OCI-LY1 (cell line): ENCODE data around the gene MAP3K21.

Experiments
- H2AFZ ChIP-seq: fragments of 200-600 bp; sonication (generic), shearing (Covaris generic); 2 replicates; pipeline ENCODE4 v1.6.0; 2014; ENCODE audit warnings: antibody characterized with exemption, mild to moderate bottlenecking, low read length
- H3F3A ChIP-seq: fragments of 200-600 bp; sonication (generic), shearing (Covaris generic); 2 replicates; pipeline ENCODE4 v1.6.0; 2014; ENCODE audit warnings: mild to moderate bottlenecking, antibody characterized with exemption, low read length, moderate library complexity; ENCODE audit not compliant: insufficient read depth
- H3K27ac ChIP-seq: fragments of 200-600 bp; sonication (generic); 2 replicates; pipeline ENCODE4 v1.5.1; 2014; ENCODE audit warnings: low read length, mixed run types, mild to moderate bottlenecking, low read depth; ENCODE audit not compliant: poor library complexity, severe bottlenecking
- H3K27me3 ChIP-seq: fragments of 200-600 bp; sonication (generic); 2 replicates; pipeline ENCODE4 v1.6.0; 2014; ENCODE audit warnings: antibody characterized with exemption, mild to moderate bottlenecking, low read length, moderate library complexity; ENCODE audit not compliant: insufficient read depth
- H3K36me3 ChIP-seq: fragments of 200-600 bp; sonication (generic); 2 replicates; pipeline ENCODE4 v1.6.1; 2014; ENCODE audit warnings: mild to moderate bottlenecking, antibody characterized with exemption, low read length, moderate library complexity, mixed read lengths; ENCODE audit not compliant: insufficient read depth
- H3K4me1 ChIP-seq: fragments of 200-600 bp; sonication (generic); 2 replicates; pipeline ENCODE4 v1.5.1; 2014; ENCODE audit warnings: mild to moderate bottlenecking, low read length, moderate library complexity; ENCODE audit not compliant: insufficient read depth, severe bottlenecking
- H3K4me2 ChIP-seq: fragments of 200-600 bp; sonication (generic), shearing (Covaris generic); 2 replicates; pipeline ENCODE4 v1.6.1; 2014; ENCODE audit warnings: low read length
- H3K4me3 ChIP-seq: fragments of 200-600 bp; sonication (generic); 2 replicates; pipeline ENCODE4 v1.5.1; 2014; ENCODE audit warnings: low read length, low read depth, mild to moderate bottlenecking, mixed read lengths; ENCODE audit not compliant: poor library complexity, severe bottlenecking
- H3K79me2 ChIP-seq: fragments of 200-600 bp; shearing (Covaris generic); 2 replicates; pipeline ENCODE4 v1.6.1; 2016; ENCODE audit warnings: mixed run types, low read length, mixed read lengths; ENCODE audit not compliant: insufficient read depth
- H3K9ac ChIP-seq: fragments of 200-600 bp; sonication (generic), shearing (Covaris generic); 2 replicates; pipeline ENCODE4 v1.6.1; 2014; ENCODE audit warnings: mild to moderate bottlenecking, low read length, mixed read lengths
- H3K9me2 ChIP-seq: fragments of 200-600 bp; sonication (generic), shearing (Covaris generic); 2 replicates; pipeline ENCODE4 v1.6.1; 2014; ENCODE audit warnings: low read depth, mild to moderate bottlenecking, low read length, mixed read lengths
- H3K9me3 ChIP-seq: fragments of 200-600 bp; shearing (Covaris generic); 2 replicates; pipeline ENCODE4 v1.6.1; 2014; ENCODE audit warnings: low read length, mixed read lengths
- H4K20me1 ChIP-seq: fragments of 200-600 bp; sonication (generic), shearing (Covaris generic); 2 replicates; pipeline ENCODE4 v1.6.0; 2016; ENCODE audit warnings: mild to moderate bottlenecking, low read length; ENCODE audit not compliant: insufficient read depth
- CTCF ChIP-seq: fragments of 200-600 bp; sonication (generic), shearing (Covaris generic); IDR thresholded peaks from 2 replicates; pipeline ENCODE4 v1.5.1; 2017; ENCODE audit warnings: mild to moderate bottlenecking, antibody characterized with exemption, low read length, moderate library complexity, mixed read lengths
- EZH2 ChIP-seq: fragments of 200-600 bp; sonication (generic), shearing (Covaris generic); IDR thresholded peaks from 2 replicates; pipeline ENCODE4 v1.8.0; 2017; ENCODE audit warnings: borderline replicate concordance, mixed run types, mild to moderate bottlenecking, antibody characterized with exemption, low read length, moderate library complexity, mixed read lengths

The MAP3K21 gene

GRCh38 chr1:233424779-233425178, 97.3 kb downstream of the MAP3K21 start:
- no peak overlapping the region for H3K4me2 ChIP-seq
- no peaks in the 10 kb centered on the region for H3K4me1 ChIP-seq
- no peaks in the 10 kb centered on the region for H3K27me3 ChIP-seq
- H4K20me1 ChIP-seq: no peaks in the 10 kb centered on the region
- H3K9ac ChIP-seq: no peak overlapping the region
- H3K9me3 ChIP-seq: no peaks in the 10 kb centered on the region
- H3K79me2 ChIP-seq: no peaks in the 10 kb centered on the region
- no peaks in the 10 kb centered on the region for H3K36me3 ChIP-seq
- no peaks in the 10 kb centered on the region for H3F3A ChIP-seq
- no peak overlapping the region for H2AFZ ChIP-seq
- TF ChIP-seq EZH2 (no peak), CTCF (no peak)
- H3K27ac ChIP-seq: no peak overlapping the region
- H3K4me3 ChIP-seq: no peak overlapping the region
- no peaks in the 10 kb centered on the region for H3K9me2 ChIP-seq

GRCh38 chr1:233427907-233428306, 100.4 kb downstream of the MAP3K21 start:
- TF ChIP-seq CTCF: no peak
- TF ChIP-seq EZH2: no peak
- Histone ChIP-seq H3K4me2 (no peak overlapping the region), H3K4me1 (no peaks in the 10 kb centered on the region)

GRCh38 chr1:233431753-233432403, 104.4 kb downstream of the MAP3K21 start:
- Histone ChIP-seq H3F3A (no peaks in the 10 kb centered on the region), H3K27ac (no peak overlapping the region), H3K4me1 (no peaks in the 10 kb centered on the region), H4K20me1 (no peaks in the 10 kb centered on the region), H3K9me3 (no peaks in the 10 kb centered on the region), H3K4me2 (no peak overlapping the region), H3K36me3 (no peaks in the 10 kb centered on the region), H3K9me2 (no peaks in the 10 kb centered on the region), H3K27me3 (no peaks in the 10 kb centered on the region), H3K4me3 (no peak overlapping the region), H2AFZ (no peak overlapping the region), H3K79me2 (no peaks in the 10 kb centered on the region), H3K9ac (no peak overlapping the region)
- TF ChIP-seq CTCF: no peak
- no peak for TF ChIP-seq EZH2

More at GRCh38 chr1:233427907-233428306, 100.4 kb downstream of the MAP3K21 start:
- H3K79me2 ChIP-seq: no peaks in the 10 kb centered on the region
- no peak overlapping the region for H3K4me3 ChIP-seq
- no peaks in the 10 kb centered on the region for H3K36me3 ChIP-seq
- no peaks in the 10 kb centered on the region for H3K9me2 ChIP-seq
- no peak overlapping the region for H2AFZ ChIP-seq
- H3F3A ChIP-seq: no peaks in the 10 kb centered on the region
- H3K9ac ChIP-seq: no peak overlapping the region
- H3K27ac ChIP-seq: no peak overlapping the region
- H3K27me3 ChIP-seq: no peaks in the 10 kb centered on the region
- H4K20me1 ChIP-seq: no peaks in the 10 kb centered on the region
- no peaks in the 10 kb centered on the region for H3K9me3 ChIP-seq
